ENCODE results near the gene JMJD7.

JMJD7 gene

DNA sequence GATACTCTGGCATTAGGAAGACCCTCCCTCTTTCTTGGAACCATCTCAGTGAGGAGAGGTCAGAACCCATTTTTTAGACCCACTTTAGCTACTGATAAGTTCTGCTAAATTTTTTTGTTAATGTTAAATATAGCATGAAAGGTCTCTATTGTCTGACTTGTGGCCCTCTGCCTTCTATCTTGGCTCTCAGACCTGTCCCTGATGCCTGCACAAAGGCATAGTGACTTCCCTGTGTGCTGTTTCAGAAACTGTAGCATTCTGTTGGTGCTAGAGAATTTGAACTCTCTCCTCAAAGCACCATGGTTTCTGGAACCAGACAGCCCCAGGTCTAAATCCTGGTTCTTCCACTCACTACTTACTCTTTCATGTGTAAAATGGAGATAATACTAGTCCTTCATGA is 38.2 kb upstream of the JMJD7 start:
- Histone ChIP-seq H3K4me3 (ENCODE audit: low read depth, low read length, poor library complexity, severe bottlenecking) (no peak overlapping the region), H3K9me3 (ENCODE audit: low read length) (no peaks in the 10 kb centered on the region), H3K79me2 (ENCODE audit: insufficient read depth, low read length) (no peaks in the 10 kb centered on the region), H3K9me2 (ENCODE audit: low read depth, low read length) (no peaks in the 10 kb centered on the region), H4K20me1 (ENCODE audit: insufficient read depth, low read length) (no peaks in the 10 kb centered on the region), H2AFZ (ENCODE audit: low read length) (no peak overlapping the region), H3K27me3 (ENCODE audit: insufficient read depth, low read length) (no peaks in the 10 kb centered on the region), H3K4me1 (ENCODE audit: insufficient read depth, low read length, severe bottlenecking) (peaks cover 51% of the 10 kb centered on the region), H3K27ac (ENCODE audit: low read depth, low read length, poor library complexity, severe bottlenecking) (peak overlapping the region; percentile 6), H3K4me2 (ENCODE audit: low read length) (no peak overlapping the region), H3K36me3 (ENCODE audit: insufficient read depth, low read length) (no peaks in the 10 kb centered on the region), H3F3A (ENCODE audit: insufficient read depth, low read length) (no peaks in the 10 kb centered on the region), H3K9ac (ENCODE audit: low read length) (no peak overlapping the region; the same call in 1 of the 2 replicates)
- no peak for TF ChIP-seq EZH2 (IDR thresholded peaks at IDR 0.05; ENCODE audit: borderline replicate concordance, low read length)
- TF ChIP-seq, protein P1, sequence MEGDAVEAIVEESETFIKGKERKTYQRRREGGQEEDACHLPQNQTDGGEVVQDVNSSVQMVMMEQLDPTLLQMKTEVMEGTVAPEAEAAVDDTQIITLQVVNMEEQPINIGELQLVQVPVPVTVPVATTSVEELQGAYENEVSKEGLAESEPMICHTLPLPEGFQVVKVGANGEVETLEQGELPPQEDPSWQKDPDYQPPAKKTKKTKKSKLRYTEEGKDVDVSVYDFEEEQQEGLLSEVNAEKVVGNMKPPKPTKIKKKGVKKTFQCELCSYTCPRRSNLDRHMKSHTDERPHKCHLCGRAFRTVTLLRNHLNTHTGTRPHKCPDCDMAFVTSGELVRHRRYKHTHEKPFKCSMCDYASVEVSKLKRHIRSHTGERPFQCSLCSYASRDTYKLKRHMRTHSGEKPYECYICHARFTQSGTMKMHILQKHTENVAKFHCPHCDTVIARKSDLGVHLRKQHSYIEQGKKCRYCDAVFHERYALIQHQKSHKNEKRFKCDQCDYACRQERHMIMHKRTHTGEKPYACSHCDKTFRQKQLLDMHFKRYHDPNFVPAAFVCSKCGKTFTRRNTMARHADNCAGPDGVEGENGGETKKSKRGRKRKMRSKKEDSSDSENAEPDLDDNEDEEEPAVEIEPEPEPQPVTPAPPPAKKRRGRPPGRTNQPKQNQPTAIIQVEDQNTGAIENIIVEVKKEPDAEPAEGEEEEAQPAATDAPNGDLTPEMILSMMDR (IDR thresholded peaks at IDR 0.05; ENCODE audit: low read length): no peak

DNA sequence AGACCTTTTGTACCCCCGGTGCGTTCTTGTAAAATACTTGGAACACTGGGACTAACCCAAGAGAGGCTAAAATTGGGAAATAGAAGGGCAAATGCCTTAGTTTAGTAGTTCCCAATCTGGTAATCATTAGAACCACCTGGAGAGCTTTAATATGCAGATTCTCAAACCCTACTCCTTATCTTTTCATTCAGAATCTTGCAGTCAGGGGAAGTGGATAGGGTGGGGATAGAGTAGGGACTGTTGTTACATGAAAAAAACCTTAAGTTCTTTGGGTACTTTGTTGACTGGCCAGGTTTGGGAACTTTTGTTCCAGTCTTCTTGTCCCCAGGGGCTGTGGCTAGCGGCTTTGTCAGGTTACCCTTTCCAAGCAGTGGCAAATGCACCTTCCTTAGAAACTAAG is 37.7 kb upstream of the JMJD7 start:
- no peak for TF ChIP-seq EZH2 (IDR thresholded peaks at IDR 0.05; ENCODE audit: borderline replicate concordance, low read length)
- Histone ChIP-seq H3K9me2 (ENCODE audit: low read depth, low read length) (no peaks in the 10 kb centered on the region), H3K36me3 (ENCODE audit: insufficient read depth, low read length) (no peaks in the 10 kb centered on the region), H3K9ac (ENCODE audit: low read length) (no peak overlapping the region), H3K4me1 (ENCODE audit: insufficient read depth, low read length, severe bottlenecking) (peaks cover 56% of the 10 kb centered on the region), H3K9me3 (ENCODE audit: low read length) (no peaks in the 10 kb centered on the region), H3K27ac (ENCODE audit: low read depth, low read length, poor library complexity, severe bottlenecking) (no peak overlapping the region), H3F3A (ENCODE audit: insufficient read depth, low read length) (no peaks in the 10 kb centered on the region), H3K4me2 (ENCODE audit: low read length) (no peak overlapping the region), H3K79me2 (ENCODE audit: insufficient read depth, low read length) (no peaks in the 10 kb centered on the region), H2AFZ (ENCODE audit: low read length) (no peak overlapping the region), H3K4me3 (ENCODE audit: low read depth, low read length, poor library complexity, severe bottlenecking) (no peak overlapping the region), H4K20me1 (ENCODE audit: insufficient read depth, low read length) (no peaks in the 10 kb centered on the region), H3K27me3 (ENCODE audit: insufficient read depth, low read length) (no peaks in the 10 kb centered on the region)

DNA sequence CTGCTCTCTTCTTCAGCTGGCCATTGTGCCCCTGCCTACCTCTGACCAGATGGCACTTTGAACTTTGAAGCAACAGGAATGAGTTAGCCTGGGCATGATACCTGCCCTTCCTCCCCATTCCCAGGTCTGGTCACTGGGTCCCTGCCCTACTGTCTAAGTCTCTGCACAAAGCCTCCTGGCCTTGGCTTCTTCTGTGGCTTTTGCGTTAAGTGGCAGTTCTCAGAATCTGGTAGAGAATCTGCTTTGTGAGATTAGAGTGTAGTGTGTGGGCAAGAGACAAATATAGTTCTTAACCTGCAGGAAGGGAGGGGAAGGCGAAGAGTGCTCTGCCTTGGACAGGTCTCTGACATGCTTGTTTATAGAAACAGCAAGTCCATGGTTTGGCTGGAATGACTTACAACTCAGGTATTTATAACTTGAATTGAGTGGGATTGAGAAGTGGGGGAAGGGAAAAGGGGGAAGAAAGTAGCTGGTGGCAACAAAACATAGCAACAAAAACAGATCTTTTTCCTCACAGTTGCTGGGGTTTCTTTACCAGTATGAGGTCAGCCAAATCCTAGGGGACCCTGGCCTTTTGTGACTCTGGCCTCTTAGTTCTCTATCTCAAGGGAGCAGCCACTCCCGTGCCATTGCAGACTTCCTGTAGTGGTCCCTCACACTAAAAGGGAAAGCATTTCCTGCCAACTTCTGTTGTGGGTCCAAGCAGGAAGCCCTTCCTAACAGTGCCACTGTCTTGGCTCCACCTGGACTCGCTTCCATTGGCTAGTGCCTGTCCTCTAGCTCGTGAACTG is 36.9 kb upstream of the JMJD7 start:
- H3K9me2 ChIP-seq (ENCODE audit: low read depth, low read length): no peaks in the 10 kb centered on the region
- peaks cover 62% of the 10 kb centered on the region for H3K4me1 ChIP-seq (ENCODE audit: insufficient read depth, low read length, severe bottlenecking)
- no peak overlapping the region for H3K4me3 ChIP-seq (ENCODE audit: low read depth, low read length, poor library complexity, severe bottlenecking)
- H3K36me3 ChIP-seq (ENCODE audit: insufficient read depth, low read length): no peaks in the 10 kb centered on the region
- no peaks in the 10 kb centered on the region for H3K9me3 ChIP-seq (ENCODE audit: low read length)
- TF ChIP-seq EZH2 (IDR thresholded peaks at IDR 0.05; ENCODE audit: borderline replicate concordance, low read length): no peak
- TF ChIP-seq, protein P1 (IDR thresholded peaks at IDR 0.05; ENCODE audit: low read length): no peak
- H2AFZ ChIP-seq (ENCODE audit: low read length): no peak overlapping the region
- H3K4me2 ChIP-seq (ENCODE audit: low read length): peak overlapping the region; percentile 24; the same call in 1 of the 2 replicates
- peak overlapping the region; percentile 14 for H3K27ac ChIP-seq (ENCODE audit: low read depth, low read length, poor library complexity, severe bottlenecking)
- no peaks in the 10 kb centered on the region for H4K20me1 ChIP-seq (ENCODE audit: insufficient read depth, low read length)
- H3K79me2 ChIP-seq (ENCODE audit: insufficient read depth, low read length): no peaks in the 10 kb centered on the region
- H3F3A ChIP-seq (ENCODE audit: insufficient read depth, low read length): no peaks in the 10 kb centered on the region
- H3K9ac ChIP-seq (ENCODE audit: low read length): no peak overlapping the region
- H3K27me3 ChIP-seq (ENCODE audit: insufficient read depth, low read length): no peaks in the 10 kb centered on the region

DNA sequence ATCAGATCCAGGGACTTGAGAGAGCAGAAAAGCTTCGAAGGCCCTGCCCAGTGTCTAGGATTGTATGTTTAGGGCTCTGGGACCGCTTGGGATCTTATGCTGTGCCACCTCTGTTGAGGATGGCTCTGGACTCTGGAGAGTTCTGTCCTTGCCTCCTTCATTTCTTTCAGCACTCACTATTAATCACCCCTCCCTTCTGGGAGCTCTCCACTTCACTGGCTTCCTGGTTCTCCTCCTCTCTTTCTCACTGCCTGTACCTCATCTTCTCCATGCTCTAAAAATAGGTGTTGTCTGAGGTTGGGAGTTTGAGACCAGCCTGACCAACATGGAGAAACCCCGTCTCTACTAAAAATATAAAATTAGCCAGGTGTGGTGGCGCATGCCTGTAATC is 36.4 kb upstream of the JMJD7 start:
- no peaks in the 10 kb centered on the region for H3K9me2 ChIP-seq (ENCODE audit: low read depth, low read length)
- no peaks in the 10 kb centered on the region for H3K27me3 ChIP-seq (ENCODE audit: insufficient read depth, low read length)
- H3K79me2 ChIP-seq (ENCODE audit: insufficient read depth, low read length): no peaks in the 10 kb centered on the region
- no peaks in the 10 kb centered on the region for H3K36me3 ChIP-seq (ENCODE audit: insufficient read depth, low read length)
- H3K9ac ChIP-seq (ENCODE audit: low read length): no peak overlapping the region
- no peaks in the 10 kb centered on the region for H3F3A ChIP-seq (ENCODE audit: insufficient read depth, low read length)
- peaks cover 68% of the 10 kb centered on the region for H3K4me1 ChIP-seq (ENCODE audit: insufficient read depth, low read length, severe bottlenecking)
- no peak overlapping the region; the same call in 1 of the 2 replicates for H3K4me2 ChIP-seq (ENCODE audit: low read length)
- H3K4me3 ChIP-seq (ENCODE audit: low read depth, low read length, poor library complexity, severe bottlenecking): no peak overlapping the region
- peak overlapping the region; percentile 2 for H3K27ac ChIP-seq (ENCODE audit: low read depth, low read length, poor library complexity, severe bottlenecking)
- H2AFZ ChIP-seq (ENCODE audit: low read length): no peak overlapping the region
- no peaks in the 10 kb centered on the region for H3K9me3 ChIP-seq (ENCODE audit: low read length)
- H4K20me1 ChIP-seq (ENCODE audit: insufficient read depth, low read length): no peaks in the 10 kb centered on the region
- TF ChIP-seq EZH2 (IDR thresholded peaks at IDR 0.05; ENCODE audit: borderline replicate concordance, low read length): no peak
- TF ChIP-seq, protein P1 (IDR thresholded peaks at IDR 0.05; ENCODE audit: low read length): no peak
